Spleen (tissue), 7 donors: ENCODE measurements around the gene EYA2.

Experiments used
- CTCF ChIP-seq, 11 experiments: fragments of 200-600 bp in 7 of 11; fragments of 450-650 bp in 4 of 11; sonication (generic) in 4 of 11; IDR thresholded peaks in 8 of 11; conservative IDR thresholded peaks in 3 of 11; 1 replicate in 7 of 11; 2 replicates in 4 of 11; pipeline versions ENCODE4 v1.4.0 to v1.8.0; 2016 to 2021; ENCODE audit warnings: antibody characterized with exemption in 11 of 11, inconsistent platforms in 4 of 11, mild to moderate bottlenecking in 1 of 11
- POLR2AphosphoS5 ChIP-seq, 3 donors: sonication (generic); formaldehyde crosslinking; IDR thresholded peaks; one replicate each; pipeline ENCODE4 v1.5.1; 2017; ENCODE audit warnings: antibody characterized with exemption in 3 of 3
- donor health status: DM: no; HTN: no; CAD: no; lungs with moderate emphysema.
- donor health status: DM: no; HTN: no; CAD: no.
- donor health status: DM: no; HTN: no; CAD: no.

GRCh38 chr20:47129306-47129705, 234.7 kb downstream of the EYA2 start:
- TF ChIP-seq POLR2AphosphoS5 (IDR thresholded peaks at IDR 0.05) (no peak), CTCF (IDR thresholded peaks at IDR 0.05 in 8 of 11, conservative IDR thresholded peaks at IDR 0.05 in 3 of 11) (no peak)
